ENCODE measurements around the gene PLK5.
"Not testable (repeated sequence)": the region's sequence is repeated elsewhere in the genome, so short reads cannot be mapped to it uniquely, and the experiment has no call there.

The PLK5 gene

DNA sequence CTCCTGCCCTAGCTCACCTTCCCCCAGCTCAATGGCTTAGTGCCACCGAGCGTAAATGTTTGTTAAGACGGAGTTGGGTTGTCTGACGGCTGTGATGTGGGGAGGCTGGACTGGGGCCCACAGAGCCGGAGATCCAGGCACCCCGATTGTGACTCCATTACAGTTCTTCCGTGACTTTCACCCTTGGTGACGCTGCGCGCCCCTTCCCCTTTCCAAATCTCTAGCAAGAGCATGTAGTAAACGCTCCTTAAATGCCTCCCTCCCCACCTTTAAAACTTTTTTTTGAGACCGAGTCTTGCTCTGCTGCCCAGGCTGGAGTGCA is 32.1 kb upstream of the PLK5 start:
- DNase-seq: no peak

- DNase-seq: no peak
Observed at GRCh38 chr19:1492474-1493006, 31.3 kb upstream of the PLK5 start.

- DNase-seq: no peak
Observed at GRCh38 chr19:1494115-1494815, 29.6 kb upstream of the PLK5 start.

- no peak for DNase-seq
Observed at GRCh38 chr19:1495051-1495798, 28.7 kb upstream of the PLK5 start.

DNA sequence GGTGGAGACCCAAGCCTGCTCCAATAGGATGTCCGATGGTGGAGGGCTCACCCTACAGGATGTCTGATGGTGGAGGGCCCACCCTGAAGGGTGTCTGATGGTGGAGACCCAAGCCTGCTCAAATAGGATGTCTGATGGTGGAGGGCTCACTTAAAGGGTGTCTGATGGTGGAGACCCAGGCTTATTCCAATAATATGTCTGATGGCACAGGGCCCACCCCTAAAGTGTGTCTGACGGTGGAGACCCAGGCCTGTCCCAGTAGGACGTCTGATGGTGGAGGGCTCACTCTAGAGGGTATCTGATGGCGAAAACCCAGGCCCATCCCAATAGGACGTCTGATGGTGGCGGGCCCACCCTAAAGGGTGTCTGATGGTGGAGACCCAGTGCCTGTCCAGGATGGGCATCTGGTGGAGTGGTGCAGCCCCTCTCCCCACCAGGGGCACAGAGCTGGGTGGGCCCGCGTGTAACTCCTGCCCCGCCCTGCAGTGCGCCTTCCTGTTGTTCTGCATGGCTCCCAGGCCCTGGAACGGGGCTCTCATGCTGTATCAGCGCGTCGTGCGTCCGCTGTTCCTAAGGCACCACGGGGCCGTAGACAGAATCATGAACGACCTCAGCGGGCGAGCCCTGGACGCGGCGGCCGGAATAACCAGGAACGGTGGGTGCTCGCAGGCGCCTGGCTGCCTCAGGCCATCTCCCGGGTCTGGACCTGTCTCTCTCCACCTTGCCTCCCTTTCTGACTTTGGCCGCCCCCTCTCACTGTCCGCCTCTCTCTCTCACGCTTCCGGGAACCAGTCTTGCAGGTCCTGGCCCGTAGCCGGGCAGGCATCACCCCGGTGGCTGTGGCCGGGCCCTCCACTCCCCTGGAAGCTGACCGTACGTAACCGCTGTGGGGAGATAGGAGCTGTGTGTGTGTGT is 27.8 kb upstream of the PLK5 start:
- DNase-seq: no peak

GRCh38 chr19:1496714-1497577 is 26.9 kb upstream of the PLK5 start:
- DNase-seq: no peak

- DNase-seq: no peak
Observed at GRCh38 chr19:1497578-1498235, 26.2 kb upstream of the PLK5 start.

GRCh38 chr19:1499231-1499630 is 24.6 kb upstream of the PLK5 start:
- not testable (repeated sequence) for DNase-seq

DNA sequence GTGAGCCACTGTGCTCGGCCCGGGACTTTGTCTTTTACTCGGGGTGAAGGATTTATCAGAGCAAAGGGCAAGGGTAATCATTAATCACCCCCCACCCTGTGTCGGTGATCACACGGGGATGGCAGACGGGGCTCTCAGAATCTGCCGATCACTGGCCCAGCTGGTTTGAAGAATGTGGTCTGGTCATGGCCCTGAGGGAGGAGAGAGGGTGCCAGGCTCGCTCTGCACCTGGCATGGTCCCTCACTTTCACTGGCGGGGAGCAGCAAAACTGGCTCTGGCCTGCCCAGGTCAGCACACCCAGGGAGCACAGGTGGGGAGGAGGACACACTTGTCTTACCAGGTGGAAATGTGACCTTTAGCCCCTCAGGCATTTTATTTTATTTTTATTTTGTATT is 22.7 kb upstream of the PLK5 start:
- DNase-seq: no peak

DNA sequence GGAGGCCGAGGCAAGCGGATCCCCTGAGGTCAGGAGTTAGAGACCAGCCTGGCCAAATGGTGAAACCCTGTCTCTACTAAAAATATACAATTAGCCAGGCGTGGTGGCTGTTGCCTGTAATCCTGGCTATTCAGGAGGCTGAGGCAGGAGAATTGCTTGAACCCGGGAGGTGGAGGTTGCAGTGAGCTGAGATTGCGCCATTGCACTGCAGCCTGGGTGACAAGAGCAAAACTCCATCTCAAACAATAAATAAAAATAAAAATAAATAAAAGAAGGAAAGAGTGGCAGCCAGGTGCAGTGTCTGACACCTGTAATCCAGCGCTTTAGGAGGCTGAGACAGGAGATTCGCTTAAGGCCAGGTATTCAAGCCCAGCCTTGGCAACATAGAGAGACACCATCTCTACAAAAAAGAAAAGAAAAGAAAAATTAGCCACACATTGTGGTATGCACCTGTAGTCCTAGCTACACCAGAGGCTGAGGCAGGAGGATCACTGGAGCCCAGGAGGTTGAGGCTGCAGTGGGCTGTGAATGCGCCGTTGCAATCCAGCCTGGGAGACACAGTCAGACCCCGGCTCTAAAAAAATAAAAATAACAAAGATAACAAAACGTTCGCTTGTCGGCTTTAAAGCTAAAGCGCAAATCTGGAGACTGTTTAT is 21.3 kb upstream of the PLK5 start:
- DNase-seq: no peak

- DNase-seq: peak; percentile 37
Observed at GRCh38 chr19:1503089-1503924, 20.6 kb upstream of the PLK5 start.

DNA sequence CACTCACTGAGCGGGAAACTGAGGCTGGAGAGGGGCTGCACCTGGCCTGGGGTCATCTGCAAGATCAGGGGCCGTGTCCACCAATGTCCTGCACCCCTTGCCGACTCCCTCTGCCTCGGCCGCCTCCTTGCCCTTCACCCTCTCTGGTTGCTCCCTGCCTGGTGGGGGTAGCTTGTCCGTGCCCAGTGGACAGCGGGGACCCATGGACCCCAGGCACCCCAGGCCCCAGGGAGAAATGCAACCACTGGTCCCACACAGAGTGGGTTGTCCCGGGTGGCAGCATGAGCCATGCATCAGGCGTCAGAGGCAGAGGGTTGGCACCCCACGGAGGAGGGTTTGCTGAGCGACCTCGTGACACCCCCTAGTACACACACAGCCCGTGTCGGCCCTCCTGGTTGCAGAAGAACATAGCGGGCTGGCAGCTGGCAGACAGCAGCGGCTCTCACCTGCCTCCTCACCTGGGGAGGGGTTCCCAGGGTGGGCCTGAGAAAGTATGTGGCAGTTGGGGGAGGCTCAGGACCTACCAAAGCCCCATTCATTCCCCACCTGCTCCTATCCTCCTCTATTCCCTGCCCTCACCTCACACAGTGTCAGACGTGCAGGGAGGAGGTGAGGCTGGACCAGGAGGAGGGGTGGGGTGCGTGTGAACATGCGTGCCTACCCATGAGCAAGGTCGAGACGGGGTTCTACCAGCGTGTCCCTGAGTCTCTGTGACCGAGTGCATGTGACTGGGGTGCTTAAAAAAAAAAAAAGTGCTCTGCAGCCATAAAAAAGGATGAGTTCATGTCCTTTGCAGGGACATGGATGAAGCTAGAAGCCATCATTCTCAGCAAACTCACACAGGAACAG is 19.7 kb upstream of the PLK5 start:
- no peak for DNase-seq

GRCh38 chr19:1505012-1505411 is 18.9 kb upstream of the PLK5 start:
- DNase-seq: no peak

DNA sequence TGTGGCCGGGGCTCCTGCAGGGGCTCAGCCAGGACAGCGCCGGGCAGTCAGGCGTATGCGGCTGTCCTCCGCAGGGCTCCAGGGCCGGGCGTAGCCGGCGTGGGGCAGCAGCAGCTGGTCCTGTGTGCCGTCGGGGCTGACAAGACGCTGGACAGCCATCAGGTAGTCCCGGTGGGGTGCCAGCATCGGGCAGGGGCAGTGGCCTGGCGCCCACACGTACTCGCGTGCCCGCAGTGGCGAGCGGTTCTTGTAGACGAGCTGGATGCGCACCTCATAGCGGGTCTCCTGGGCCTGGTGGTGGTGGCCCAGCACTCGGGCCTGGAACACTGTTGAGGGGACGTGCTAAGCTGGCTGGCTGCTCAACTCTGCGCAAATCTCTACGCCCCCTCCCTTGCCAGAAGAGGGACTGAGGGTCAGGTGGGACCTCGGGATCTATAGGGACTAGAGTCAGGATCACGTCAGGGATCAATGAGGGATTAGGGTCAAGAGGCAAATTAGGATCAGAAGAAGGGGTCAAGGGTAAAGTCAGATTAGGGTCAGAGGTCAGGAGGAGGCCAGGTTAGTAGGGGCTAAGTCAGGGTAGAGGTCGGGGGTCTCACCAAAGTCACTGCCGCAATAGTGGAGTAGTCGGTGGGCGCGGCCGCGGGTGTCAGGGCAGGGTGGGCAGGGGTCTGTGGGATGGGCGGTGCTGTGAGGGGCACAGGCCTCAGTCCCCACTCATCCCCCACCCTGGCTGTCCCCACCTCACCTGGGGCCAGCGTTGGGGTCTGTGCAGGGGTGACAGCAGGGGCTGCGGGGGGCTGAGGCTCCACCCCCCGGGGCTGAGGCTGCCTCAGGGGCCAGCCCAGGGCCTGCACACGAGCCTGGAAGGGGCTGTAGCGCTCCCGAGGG is 17.6 kb upstream of the PLK5 start:
- DNase-seq: no peak

GRCh38 chr19:1507192-1507660 is 16.7 kb upstream of the PLK5 start:
- no peak for DNase-seq

DNA sequence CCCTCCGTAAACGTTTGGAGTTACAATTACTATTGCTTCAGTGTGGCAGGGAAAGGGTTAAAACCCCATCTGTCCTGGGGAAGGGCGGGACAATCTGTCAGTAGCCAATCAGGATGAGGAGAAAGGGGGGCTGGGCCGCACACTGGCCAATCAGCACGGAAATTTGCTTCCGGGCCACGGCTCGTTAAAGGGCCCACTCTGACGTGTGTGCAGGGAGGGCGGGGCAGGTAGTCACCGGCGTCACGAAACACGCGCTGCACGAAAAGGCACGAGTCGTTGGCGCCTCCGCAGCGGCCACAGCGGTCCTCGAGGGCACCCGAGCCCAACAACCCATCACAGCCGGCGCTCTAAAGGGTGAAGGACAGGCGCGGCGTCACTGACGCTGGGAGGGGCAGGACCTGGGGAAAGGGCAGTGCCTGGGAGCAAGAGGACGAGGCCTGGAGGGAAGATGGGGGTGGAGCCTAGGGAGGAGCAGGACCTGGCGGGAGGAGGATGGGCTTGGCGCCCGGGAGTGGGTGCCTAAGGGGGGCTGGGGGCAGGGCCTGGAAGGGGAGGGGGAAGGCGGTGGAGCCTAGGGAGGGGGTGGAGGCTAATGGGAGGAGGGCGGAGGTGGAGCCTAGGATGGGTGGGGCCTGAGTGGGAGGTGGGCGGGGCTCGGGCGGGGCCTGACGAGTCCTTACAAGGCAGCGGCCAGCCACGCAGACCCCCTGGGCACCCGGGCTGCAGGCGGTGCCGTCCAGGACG is 15.9 kb upstream of the PLK5 start:
- DNase-seq: peak; percentile 86

GRCh38 chr19:1508507-1508856 is 15.4 kb upstream of the PLK5 start:
- no peak for DNase-seq
